D721Med (cell line): Measurements from ENCODE around the gene AGTR1.
A peak's percentile ranks its signal among the peaks of the same experiment; 100 is the strongest.

Source experiments
- DNase-seq: peaks from one replicate; pipeline ENCODE4 v3.0.0; 2011; ENCODE audit warnings: low spot score; ENCODE audit not compliant: insufficient read length
- FAIRE-seq: peaks from 2 replicates; lab custom pipeline; 2011; peaks lifted over from hg19 to GRCh38; lab: Jason Lieb, UNC
- CTCF ChIP-seq: IDR thresholded peaks from 2 replicates; pipeline ENCODE4 v1.5.1; 2012; ENCODE audit warnings: mild to moderate bottlenecking, control low read depth; ENCODE audit not compliant: insufficient read depth; ENCODE audit errors: missing control alignments

AGTR1 gene

DNA sequence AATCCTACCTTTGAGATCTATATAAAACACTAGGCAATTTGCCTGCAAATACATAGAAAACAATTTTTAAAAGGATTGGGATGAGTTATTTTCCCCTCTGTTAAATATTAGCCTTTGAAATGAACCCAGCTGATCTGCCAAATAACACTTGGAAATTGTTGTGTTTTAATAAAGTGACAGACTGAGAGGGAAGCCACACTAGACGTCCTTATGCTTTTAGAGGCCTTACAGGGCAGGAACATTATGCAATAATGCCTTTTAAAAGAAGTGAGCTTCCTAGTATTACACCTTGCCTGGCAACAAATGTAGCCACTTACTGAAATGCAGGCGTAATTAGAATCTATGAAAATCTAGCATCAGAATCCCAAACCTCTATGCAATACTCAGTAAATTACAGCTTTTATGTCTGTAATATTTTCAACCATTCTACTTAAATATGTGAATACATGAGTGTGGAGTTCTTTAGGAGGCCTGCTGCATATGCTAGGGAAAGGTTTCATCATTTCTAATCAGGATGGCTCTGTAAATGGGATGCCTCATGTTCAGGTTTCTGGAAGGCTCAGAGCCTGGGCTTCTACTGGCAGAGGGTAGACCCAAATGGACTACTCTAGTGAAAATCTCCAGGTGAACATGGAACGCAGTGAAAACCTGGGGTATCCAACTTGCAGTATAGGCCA lies 20.3 kb downstream of the AGTR1 start:
- TF ChIP-seq CTCF = no peak
- no peak for DNase-seq
- no peak for FAIRE-seq

- peak; percentile 42 for TF ChIP-seq CTCF
- no peak for DNase-seq
- no peak for FAIRE-seq
Observed at GRCh38 chr3:148718982-148719862, 21.5 kb downstream of the AGTR1 start.

GRCh38 chr3:148720873-148721272 lies 23.2 kb downstream of the AGTR1 start:
- DNase-seq (no peak), FAIRE-seq (no peak)
- no peak for TF ChIP-seq CTCF

GRCh38 chr3:148723631-148724030 lies 25.9 kb downstream of the AGTR1 start:
- no peak for TF ChIP-seq CTCF
- FAIRE-seq (no peak), DNase-seq (no peak)

- DNase-seq (no peak), FAIRE-seq (peak; percentile 41)
- TF ChIP-seq CTCF = peak; percentile 88
Observed at GRCh38 chr3:148727231-148727630, 29.5 kb downstream of the AGTR1 start.

DNA sequence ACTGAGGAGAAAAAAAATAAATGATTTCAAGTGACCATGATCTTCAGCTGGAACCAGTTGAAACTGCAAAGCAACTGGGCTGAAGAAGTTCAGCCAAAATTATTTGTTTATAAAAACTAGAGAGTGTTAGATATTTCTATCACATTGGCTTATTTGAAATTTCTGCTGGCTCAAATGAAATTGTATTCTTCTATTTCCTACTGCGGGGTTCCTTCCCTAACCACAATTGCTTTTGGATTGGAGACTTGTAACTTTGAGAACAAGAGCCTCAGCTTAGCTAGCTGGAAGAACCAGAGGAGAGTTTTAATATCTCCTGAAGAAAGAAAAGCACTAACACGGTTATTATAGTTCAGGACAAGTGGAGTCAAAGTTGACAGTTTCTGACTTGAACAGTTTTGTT lies 31.1 kb downstream of the AGTR1 start:
- FAIRE-seq = no peak
- TF ChIP-seq CTCF = no peak

GRCh38 chr3:148729476-148730055 lies 31.9 kb downstream of the AGTR1 start:
- DNase-seq (no peak), FAIRE-seq (no peak)
- no peak for TF ChIP-seq CTCF

More for the DNA sequence above, 31.1 kb downstream of the AGTR1 start:
- no peak for DNase-seq
